ENCODE data around the gene WFDC5.
"Not testable (repeated sequence)": the region's sequence is repeated elsewhere in the genome, so short reads cannot be mapped to it uniquely, and the experiment has no call there.

The WFDC5 gene

DNA sequence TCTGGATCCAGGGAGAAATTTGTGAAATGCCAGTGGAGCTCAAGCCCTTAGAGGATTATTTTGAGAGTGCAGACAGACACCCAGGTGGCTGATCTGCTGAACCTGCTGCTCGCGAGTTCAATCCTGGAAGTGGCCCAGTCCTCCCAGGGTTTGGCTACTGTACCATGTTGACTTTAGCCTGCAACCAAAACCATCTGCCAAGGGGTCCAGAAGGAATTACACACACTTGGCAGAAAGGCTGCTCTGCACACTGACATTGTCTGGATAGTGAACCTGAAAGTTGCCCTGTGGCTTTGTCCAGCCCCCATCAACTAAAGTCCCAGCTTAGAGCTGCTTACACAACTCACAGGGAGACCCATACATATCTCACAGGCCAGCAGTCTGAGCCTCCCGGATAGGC is 38.2 kb upstream of the WFDC5 start:
- no peak for TF ChIP-seq CTCF (IDR thresholded peaks at IDR 0.05; ENCODE audit: low read depth, low read length)
- peak in 1 of 2 donors; percentile 16 for DNase-seq (ENCODE audit: low read depth in 2 of 2)
- H3K4me3 ChIP-seq (replicated peaks in 1 of 2; ENCODE audit: low read depth in 2 of 2, low read length in 2 of 2), result no peak overlapping the region

GRCh38 chr20:45152405-45152804 is 37.4 kb upstream of the WFDC5 start:
- TF ChIP-seq CTCF (IDR thresholded peaks at IDR 0.05; ENCODE audit: low read depth, low read length), result no peak

DNA sequence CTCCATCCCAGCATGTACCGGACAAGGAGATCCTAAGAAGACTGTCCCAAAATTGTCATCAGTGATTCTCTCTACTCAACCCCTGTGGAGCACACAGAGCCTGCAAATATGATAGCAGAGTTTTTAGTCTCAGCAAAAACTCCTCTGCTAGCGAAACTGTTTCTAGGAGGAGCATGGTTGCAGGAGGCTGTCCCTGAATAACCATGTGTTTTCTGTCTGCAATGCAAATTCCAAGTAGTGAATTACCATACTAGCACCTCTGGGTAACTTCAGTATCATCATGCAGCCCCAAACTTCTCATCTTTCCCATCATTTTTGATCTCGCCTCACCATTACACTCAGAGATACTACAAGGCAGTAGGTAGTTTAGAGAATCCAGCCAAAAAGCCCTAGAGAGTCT is 34.1 kb upstream of the WFDC5 start:
- H3K4me3 ChIP-seq (replicated peaks in 1 of 2; ENCODE audit: low read depth in 2 of 2, low read length in 2 of 2), result no peak overlapping the region
- TF ChIP-seq CTCF (IDR thresholded peaks at IDR 0.05; ENCODE audit: low read depth, low read length), result no peak
- no peak for DNase-seq (ENCODE audit: low read depth in 2 of 2)

More at GRCh38 chr20:45152405-45152804, 37.4 kb upstream of the WFDC5 start:
- DNase-seq (ENCODE audit: low read depth in 2 of 2), result no peak
- H3K4me3 ChIP-seq (replicated peaks in 1 of 2; ENCODE audit: low read depth in 2 of 2, low read length in 2 of 2), result no peak overlapping the region

DNA sequence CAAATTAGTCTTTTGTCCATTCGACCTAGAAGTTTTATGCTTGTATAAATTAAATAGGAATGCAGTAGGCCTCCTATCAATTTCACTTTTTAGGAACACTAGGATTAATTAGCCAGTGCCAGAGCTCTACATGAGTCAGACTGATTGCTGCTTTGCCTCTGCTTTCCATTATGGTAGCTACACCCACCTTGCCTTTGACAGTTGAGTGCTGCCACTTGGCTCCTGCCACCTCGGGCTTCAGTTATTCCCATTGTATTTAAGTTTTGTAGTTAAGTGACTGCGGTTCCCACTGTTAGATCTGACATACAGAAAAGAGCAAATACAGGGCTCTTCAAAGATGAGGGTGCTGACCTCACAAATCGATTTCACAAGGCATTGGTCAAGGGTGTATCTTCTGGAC is 25.9 kb upstream of the WFDC5 start:
- no peak for TF ChIP-seq CTCF (IDR thresholded peaks at IDR 0.05; ENCODE audit: low read depth, low read length)
- DNase-seq (ENCODE audit: low read depth in 2 of 2), result no peak
- H3K4me3 ChIP-seq (replicated peaks in 1 of 2; ENCODE audit: low read depth in 2 of 2, low read length in 2 of 2), result no peak overlapping the region

GRCh38 chr20:45139733-45140375 is 24.9 kb upstream of the WFDC5 start:
- not testable (repeated sequence) for DNase-seq (ENCODE audit: low read depth in 2 of 2); H3K4me3 ChIP-seq (replicated peaks in 1 of 2; ENCODE audit: low read depth in 2 of 2, low read length in 2 of 2)

- TF ChIP-seq CTCF (IDR thresholded peaks at IDR 0.05; ENCODE audit: low read depth, low read length), result peak; percentile 80
- no peak overlapping the region for H3K4me3 ChIP-seq (replicated peaks in 1 of 2; ENCODE audit: low read depth in 2 of 2, low read length in 2 of 2)
These were observed 23.8 kb upstream of the WFDC5 start for GRCh38 chr20:45138561-45139300.

DNA sequence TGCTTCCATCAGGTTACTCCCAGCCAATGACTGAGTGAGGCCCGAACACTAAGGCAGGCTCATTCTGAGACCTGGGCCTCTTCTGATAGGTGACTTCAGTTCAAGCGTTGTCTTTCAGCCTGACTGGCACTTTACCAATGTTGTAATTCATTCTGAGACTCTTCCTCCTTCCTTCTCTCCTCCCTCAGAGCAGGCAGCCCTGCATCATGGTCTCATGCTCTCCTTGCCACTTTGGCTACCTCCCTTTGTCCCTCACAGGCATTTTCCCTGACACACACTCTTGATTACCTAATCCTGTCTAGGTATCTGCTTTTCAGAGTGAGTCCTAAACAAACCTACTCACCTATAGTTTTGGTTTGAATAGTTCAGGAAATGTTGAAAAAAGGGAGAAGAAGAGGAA is 21.9 kb upstream of the WFDC5 start:
- TF ChIP-seq CTCF (IDR thresholded peaks at IDR 0.05; ENCODE audit: low read depth, low read length), result no peak
- H3K4me3 ChIP-seq (replicated peaks in 1 of 2; ENCODE audit: low read depth in 2 of 2, low read length in 2 of 2), result no peak overlapping the region
- DNase-seq (ENCODE audit: low read depth in 2 of 2), result no peak

More at GRCh38 chr20:45138561-45139300, 23.8 kb upstream of the WFDC5 start:
- DNase-seq (ENCODE audit: low read depth in 2 of 2), result peak; percentile 16 to 31

All from cardiac fibroblast (primary cell).